Measurements from ENCODE around the gene PPP1R14C. TPM values are rescaled to one million over a fixed set of nuclear protein-coding genes. Genes with fewer than 3 reads are reported as not detected.
"Not testable (repeated sequence)": the region's sequence is repeated elsewhere in the genome, so short reads cannot be mapped to it uniquely, and the experiment has no call there.

PPP1R14C gene
- total RNA-seq, 1 donor from 2014 or later, result 0.11 TPM

- intact Hi-C loops (cut with micrococcal nuclease), result no loop called here
- Mint-ChIP-seq H3K36me3 (ENCODE audit: low read depth) (no peaks in the 10 kb centered on the region), H3K4me3 (no peak overlapping the region), H3K4me1 (peaks cover 1% of the 10 kb centered on the region), H3K27me3 (peaks cover 14% of the 10 kb centered on the region), H3K27ac (no peak overlapping the region), H3K9me3 (no peaks in the 10 kb centered on the region)
- ChIA-PET POLR2A (no interaction called here), CTCF (no interaction called here)
- no peak for TF ChIP-seq CTCF (IDR thresholded peaks at IDR 0.05)
- DNase-seq, result no peak
- ATAC-seq (ENCODE audit: low read depth), result no peak
Observed at GRCh38 chr6:150126641-150127291, 16.1 kb upstream of the PPP1R14C start.

GRCh38 chr6:150128425-150128824 is 14.4 kb upstream of the PPP1R14C start:
- Mint-ChIP-seq H3K4me1 (no peaks in the 10 kb centered on the region), H3K27ac (no peak overlapping the region), H3K9me3 (no peaks in the 10 kb centered on the region), H3K4me3 (no peak overlapping the region), H3K27me3 (peaks cover 14% of the 10 kb centered on the region), H3K36me3 (ENCODE audit: low read depth) (no peaks in the 10 kb centered on the region)
- intact Hi-C loops (cut with micrococcal nuclease), result no loop called here
- POLR2A ChIA-PET, result no interaction called here
- DNase-seq (no peak), ATAC-seq (ENCODE audit: low read depth) (no peak)
- CTCF ChIA-PET, result no interaction called here
- TF ChIP-seq CTCF (IDR thresholded peaks at IDR 0.05), result no peak

GRCh38 chr6:150129616-150130505 is 13.0 kb upstream of the PPP1R14C start:
- no peaks in the 10 kb centered on the region for H3K4me1 Mint-ChIP-seq
- H3K4me3 Mint-ChIP-seq, result no peak overlapping the region
- H3K27ac Mint-ChIP-seq, result no peak overlapping the region
- ATAC-seq (ENCODE audit: low read depth) (no peak), DNase-seq (no peak)
- intact Hi-C loops (cut with micrococcal nuclease), result no loop called here
- H3K36me3 Mint-ChIP-seq (ENCODE audit: low read depth), result no peaks in the 10 kb centered on the region
- TF ChIP-seq CTCF (IDR thresholded peaks at IDR 0.05), result no peak
- POLR2A ChIA-PET, result no interaction called here
- CTCF ChIA-PET, result no interaction called here
- H3K9me3 Mint-ChIP-seq, result no peaks in the 10 kb centered on the region
- peaks cover 11% of the 10 kb centered on the region for H3K27me3 Mint-ChIP-seq

- CTCF ChIA-PET, result no interaction called here
- Mint-ChIP-seq H3K36me3 (ENCODE audit: low read depth) (no peaks in the 10 kb centered on the region), H3K4me1 (no peaks in the 10 kb centered on the region), H3K27ac (no peak overlapping the region), H3K9me3 (peaks cover 10% of the 10 kb centered on the region), H3K4me3 (no peak overlapping the region), H3K27me3 (peaks cover 8% of the 10 kb centered on the region)
- DNase-seq (no peak), ATAC-seq (ENCODE audit: low read depth) (no peak)
- POLR2A ChIA-PET, result no interaction called here
- intact Hi-C loops (cut with micrococcal nuclease), result no loop called here
- TF ChIP-seq CTCF (IDR thresholded peaks at IDR 0.05), result no peak
Observed at GRCh38 chr6:150133686-150134085, 9.2 kb upstream of the PPP1R14C start.

GRCh38 chr6:150134280-150134920 is 8.4 kb upstream of the PPP1R14C start:
- ChIA-PET POLR2A (no interaction called here), CTCF (no interaction called here)

GRCh38 chr6:150137711-150138110 is 5.1 kb upstream of the PPP1R14C start:
- CTCF ChIA-PET; H3K27ac Mint-ChIP-seq; intact Hi-C loops (cut with micrococcal nuclease); ATAC-seq (ENCODE audit: low read depth); H3K36me3 Mint-ChIP-seq (ENCODE audit: low read depth); H3K4me1 Mint-ChIP-seq; DNase-seq; POLR2A ChIA-PET; H3K4me3 Mint-ChIP-seq: not testable (repeated sequence)
- Mint-ChIP-seq H3K27me3 (peaks cover 30% of the 10 kb centered on the region), H3K9me3 (peaks cover 11% of the 10 kb centered on the region)

More at GRCh38 chr6:150134280-150134920, 8.4 kb upstream of the PPP1R14C start:
- no peak overlapping the region for H3K27ac Mint-ChIP-seq
- H3K4me3 Mint-ChIP-seq, result no peak overlapping the region
- DNase-seq (no peak), ATAC-seq (ENCODE audit: low read depth) (no peak)
- no peaks in the 10 kb centered on the region for H3K36me3 Mint-ChIP-seq (ENCODE audit: low read depth)
- no peaks in the 10 kb centered on the region for H3K4me1 Mint-ChIP-seq
- H3K9me3 Mint-ChIP-seq, result peaks cover 11% of the 10 kb centered on the region
- intact Hi-C loops (cut with micrococcal nuclease), result no loop called here
- TF ChIP-seq CTCF (IDR thresholded peaks at IDR 0.05), result no peak
- peaks cover 11% of the 10 kb centered on the region for H3K27me3 Mint-ChIP-seq

Measured in activated B cell treated with CpG ODN at 0.5 μM for 24 hours (primary cell).